WTC11 (cell line): ENCODE data around the gene XPO6.

Experiments used
- CBFB ChIP-seq: sonication (generic); formaldehyde crosslinking; IDR thresholded peaks from 2 replicates; pipeline ENCODE4 v1.8.1; 2022; ENCODE audit warnings: mild to moderate bottlenecking, low read depth, missing genetic modification reagents
- ELF4 ChIP-seq: sonication (generic); formaldehyde crosslinking; IDR thresholded peaks from 2 replicates; pipeline ENCODE4 v1.8.1; 2022; ENCODE audit warnings: low read depth, mild to moderate bottlenecking, moderate library complexity, missing genetic modification reagents
- KAT7 ChIP-seq: sonication (generic); formaldehyde crosslinking; IDR thresholded peaks from 2 replicates; pipeline ENCODE4 v1.8.1; 2023; ENCODE audit warnings: missing genetic modification reagents, mild to moderate bottlenecking, borderline replicate concordance
- NFYB ChIP-seq: sonication (generic); formaldehyde crosslinking; conservative IDR thresholded peaks from 2 replicates; pipeline ENCODE4 v1.8.0; 2022; ENCODE audit warnings: low read depth, missing genetic modification reagents
- NR3C1 ChIP-seq: sonication (generic); formaldehyde crosslinking; conservative IDR thresholded peaks from 2 replicates; pipeline ENCODE4 v1.8.1; 2023; ENCODE audit warnings: low read depth, mild to moderate bottlenecking, missing genetic modification reagents
- TF ChIP-seq, protein P1 (sequence below): sonication (generic); formaldehyde crosslinking; IDR thresholded peaks from 2 replicates; pipeline ENCODE4 v1.8.1; 2023; ENCODE audit warnings: mild to moderate bottlenecking, missing genetic modification reagents, borderline replicate concordance
- TF ChIP-seq, protein P2 (sequence below): fragments of 200-600 bp; IDR thresholded peaks from 2 replicates; pipeline ENCODE4 v1.8.0; 2022; ENCODE audit warnings: antibody characterized with exemption
- TF ChIP-seq, protein P3 (sequence below): sonication (generic); formaldehyde crosslinking; conservative IDR thresholded peaks from 2 replicates; pipeline ENCODE4 v1.8.1; 2022; ENCODE audit warnings: mild to moderate bottlenecking, missing genetic modification reagents

DNA sequence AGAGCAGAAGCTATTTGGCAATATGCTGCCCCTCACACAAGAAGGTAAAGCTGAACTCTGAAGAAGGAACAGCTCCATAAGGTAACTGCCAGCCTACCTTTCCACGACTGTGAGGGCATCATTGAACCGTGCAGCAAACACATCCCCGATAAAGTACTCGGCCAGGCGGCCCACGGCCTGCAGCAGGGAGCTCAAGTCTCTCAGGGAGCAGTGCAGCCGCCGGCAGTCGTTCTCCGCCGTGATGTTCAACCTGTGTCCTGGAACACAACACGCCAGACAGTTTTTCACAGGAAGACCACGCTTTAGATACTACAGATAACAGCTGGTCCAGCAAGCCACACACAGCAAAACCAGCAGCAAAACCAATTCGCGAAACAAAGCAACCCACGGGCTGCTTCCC, 86.2 kb downstream of the XPO6 start:
- TF ChIP-seq ELF4 (CRISPR knock-in tag) (no peak), CBFB (CRISPR knock-in tag) (no peak), NR3C1 (CRISPR knock-in tag) (no peak), NFYB (CRISPR knock-in tag) (no peak), KAT7 (CRISPR knock-in tag) (no peak)
- TF ChIP-seq, protein P1, sequence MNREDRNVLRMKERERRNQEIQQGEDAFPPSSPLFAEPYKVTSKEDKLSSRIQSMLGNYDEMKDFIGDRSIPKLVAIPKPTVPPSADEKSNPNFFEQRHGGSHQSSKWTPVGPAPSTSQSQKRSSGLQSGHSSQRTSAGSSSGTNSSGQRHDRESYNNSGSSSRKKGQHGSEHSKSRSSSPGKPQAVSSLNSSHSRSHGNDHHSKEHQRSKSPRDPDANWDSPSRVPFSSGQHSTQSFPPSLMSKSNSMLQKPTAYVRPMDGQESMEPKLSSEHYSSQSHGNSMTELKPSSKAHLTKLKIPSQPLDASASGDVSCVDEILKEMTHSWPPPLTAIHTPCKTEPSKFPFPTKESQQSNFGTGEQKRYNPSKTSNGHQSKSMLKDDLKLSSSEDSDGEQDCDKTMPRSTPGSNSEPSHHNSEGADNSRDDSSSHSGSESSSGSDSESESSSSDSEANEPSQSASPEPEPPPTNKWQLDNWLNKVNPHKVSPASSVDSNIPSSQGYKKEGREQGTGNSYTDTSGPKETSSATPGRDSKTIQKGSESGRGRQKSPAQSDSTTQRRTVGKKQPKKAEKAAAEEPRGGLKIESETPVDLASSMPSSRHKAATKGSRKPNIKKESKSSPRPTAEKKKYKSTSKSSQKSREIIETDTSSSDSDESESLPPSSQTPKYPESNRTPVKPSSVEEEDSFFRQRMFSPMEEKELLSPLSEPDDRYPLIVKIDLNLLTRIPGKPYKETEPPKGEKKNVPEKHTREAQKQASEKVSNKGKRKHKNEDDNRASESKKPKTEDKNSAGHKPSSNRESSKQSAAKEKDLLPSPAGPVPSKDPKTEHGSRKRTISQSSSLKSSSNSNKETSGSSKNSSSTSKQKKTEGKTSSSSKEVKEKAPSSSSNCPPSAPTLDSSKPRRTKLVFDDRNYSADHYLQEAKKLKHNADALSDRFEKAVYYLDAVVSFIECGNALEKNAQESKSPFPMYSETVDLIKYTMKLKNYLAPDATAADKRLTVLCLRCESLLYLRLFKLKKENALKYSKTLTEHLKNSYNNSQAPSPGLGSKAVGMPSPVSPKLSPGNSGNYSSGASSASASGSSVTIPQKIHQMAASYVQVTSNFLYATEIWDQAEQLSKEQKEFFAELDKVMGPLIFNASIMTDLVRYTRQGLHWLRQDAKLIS (CRISPR knock-in tag) = no peak
- TF ChIP-seq, protein P2, sequence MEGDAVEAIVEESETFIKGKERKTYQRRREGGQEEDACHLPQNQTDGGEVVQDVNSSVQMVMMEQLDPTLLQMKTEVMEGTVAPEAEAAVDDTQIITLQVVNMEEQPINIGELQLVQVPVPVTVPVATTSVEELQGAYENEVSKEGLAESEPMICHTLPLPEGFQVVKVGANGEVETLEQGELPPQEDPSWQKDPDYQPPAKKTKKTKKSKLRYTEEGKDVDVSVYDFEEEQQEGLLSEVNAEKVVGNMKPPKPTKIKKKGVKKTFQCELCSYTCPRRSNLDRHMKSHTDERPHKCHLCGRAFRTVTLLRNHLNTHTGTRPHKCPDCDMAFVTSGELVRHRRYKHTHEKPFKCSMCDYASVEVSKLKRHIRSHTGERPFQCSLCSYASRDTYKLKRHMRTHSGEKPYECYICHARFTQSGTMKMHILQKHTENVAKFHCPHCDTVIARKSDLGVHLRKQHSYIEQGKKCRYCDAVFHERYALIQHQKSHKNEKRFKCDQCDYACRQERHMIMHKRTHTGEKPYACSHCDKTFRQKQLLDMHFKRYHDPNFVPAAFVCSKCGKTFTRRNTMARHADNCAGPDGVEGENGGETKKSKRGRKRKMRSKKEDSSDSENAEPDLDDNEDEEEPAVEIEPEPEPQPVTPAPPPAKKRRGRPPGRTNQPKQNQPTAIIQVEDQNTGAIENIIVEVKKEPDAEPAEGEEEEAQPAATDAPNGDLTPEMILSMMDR = no peak
- TF ChIP-seq, protein P3, sequence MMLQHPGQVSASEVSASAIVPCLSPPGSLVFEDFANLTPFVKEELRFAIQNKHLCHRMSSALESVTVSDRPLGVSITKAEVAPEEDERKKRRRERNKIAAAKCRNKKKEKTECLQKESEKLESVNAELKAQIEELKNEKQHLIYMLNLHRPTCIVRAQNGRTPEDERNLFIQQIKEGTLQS (CRISPR knock-in tag) = no peak
